ENCODE measurements around the gene ZDBF2.
"Not testable (repeated sequence)": the region's sequence is repeated elsewhere in the genome, so short reads cannot be mapped to it uniquely, and the experiment has no call there.

Gene ZDBF2

GRCh38 chr2:206274434-206275311 lies at the start of gene ZDBF2:
ZDBF2 (plus strand) TSS chr2:206274663; CDS start chr2:206281850, 7,187 bp downstream.
- no peaks in the 10 kb centered on the region for H3K36me3 ChIP-seq (ENCODE audit: insufficient read depth, insufficient read length, low read length)
- peak within 1 kb of the TSS; percentile 88 for H3K4me3 ChIP-seq (ENCODE audit: insufficient read length, low read depth)
- H3K9me3 ChIP-seq (ENCODE audit: insufficient read depth, low read length): no peaks in the 10 kb centered on the region
- H3K27me3 ChIP-seq (ENCODE audit: insufficient read depth, insufficient read length): peaks cover 11% of the 10 kb centered on the region
- DNase-seq (ENCODE audit: low read depth, low spot score): peak; percentile 57
- TF ChIP-seq ZNF274 (IDR thresholded peaks at IDR 0.05; ENCODE audit: low read depth, low read length) (no peak), YY1 (IDR thresholded peaks at IDR 0.05; ENCODE audit: insufficient read depth, insufficient read length) (no peak), SUZ12 (IDR thresholded peaks at IDR 0.05; ENCODE audit: extremely low read depth, insufficient read depth, insufficient read length) (peak; percentile 48)
- peak within 1 kb of the TSS; percentile 90 for H3K9ac ChIP-seq (ENCODE audit: insufficient read length, low read depth)
- no peaks in the 10 kb centered on the region for H3K4me1 ChIP-seq (ENCODE audit: insufficient read depth, insufficient read length)

- TF ChIP-seq YY1 (IDR thresholded peaks at IDR 0.05; ENCODE audit: insufficient read depth, insufficient read length): no peak
- no peak for TF ChIP-seq SUZ12 (IDR thresholded peaks at IDR 0.05; ENCODE audit: extremely low read depth, insufficient read depth, insufficient read length)
- TF ChIP-seq ZNF274 (IDR thresholded peaks at IDR 0.05; ENCODE audit: low read depth, low read length): no peak
- no peak for DNase-seq (ENCODE audit: low read depth, low spot score)
- peaks cover 5% of the 10 kb centered on the region; the same call in 1 of the 2 replicates for H3K9me3 ChIP-seq (ENCODE audit: insufficient read depth, low read length)
- H3K27me3 ChIP-seq (ENCODE audit: insufficient read depth, insufficient read length): no peaks in the 10 kb centered on the region
- no peak overlapping the region for H3K4me3 ChIP-seq (ENCODE audit: insufficient read length, low read depth)
- no peak overlapping the region for H3K9ac ChIP-seq (ENCODE audit: insufficient read length, low read depth)
- no peaks in the 10 kb centered on the region for H3K36me3 ChIP-seq (ENCODE audit: insufficient read depth, insufficient read length, low read length)
- H3K4me1 ChIP-seq (ENCODE audit: insufficient read depth, insufficient read length): peaks cover 2% of the 10 kb centered on the region
These were observed 48.8 kb upstream of the ZDBF2 start for GRCh38 chr2:206225435-206226232.

DNA sequence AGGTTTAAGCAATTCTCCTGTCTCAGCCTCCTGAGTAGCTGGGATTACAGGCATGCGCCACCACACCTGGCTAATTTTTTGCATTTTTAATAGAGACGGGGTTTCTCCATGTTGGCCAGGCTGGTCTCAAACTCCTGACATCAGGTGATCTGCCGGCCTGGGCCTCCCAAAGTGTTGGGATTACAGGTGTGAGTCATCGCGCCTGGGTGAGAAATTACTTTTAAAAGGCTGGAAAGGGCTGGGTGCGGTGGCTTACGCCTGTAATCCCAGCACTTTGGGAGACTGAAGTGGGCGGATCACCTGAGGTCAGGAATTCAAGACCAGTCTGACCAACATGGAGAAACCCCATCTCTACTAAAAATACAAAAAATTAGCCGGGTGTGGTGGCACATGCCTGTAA lies 45.8 kb upstream of the ZDBF2 start:
- not testable (repeated sequence) for H3K4me3 ChIP-seq (ENCODE audit: insufficient read length, low read depth); H3K27me3 ChIP-seq (ENCODE audit: insufficient read depth, insufficient read length); H3K9me3 ChIP-seq (ENCODE audit: insufficient read depth, low read length); DNase-seq (ENCODE audit: low read depth, low spot score); H3K9ac ChIP-seq (ENCODE audit: insufficient read length, low read depth); H3K36me3 ChIP-seq (ENCODE audit: insufficient read depth, insufficient read length, low read length); H3K4me1 ChIP-seq (ENCODE audit: insufficient read depth, insufficient read length)

- H3K4me3 ChIP-seq (ENCODE audit: insufficient read length, low read depth): no peak overlapping the region
- no peak overlapping the region for H3K9ac ChIP-seq (ENCODE audit: insufficient read length, low read depth)
- H3K9me3 ChIP-seq (ENCODE audit: insufficient read depth, low read length): no peaks in the 10 kb centered on the region
- H3K4me1 ChIP-seq (ENCODE audit: insufficient read depth, insufficient read length): peaks cover 3% of the 10 kb centered on the region
- no peaks in the 10 kb centered on the region for H3K36me3 ChIP-seq (ENCODE audit: insufficient read depth, insufficient read length, low read length)
- no peak for DNase-seq (ENCODE audit: low read depth, low spot score)
- H3K27me3 ChIP-seq (ENCODE audit: insufficient read depth, insufficient read length): no peaks in the 10 kb centered on the region
- TF ChIP-seq YY1 (IDR thresholded peaks at IDR 0.05; ENCODE audit: insufficient read depth, insufficient read length) (no peak), ZNF274 (IDR thresholded peaks at IDR 0.05; ENCODE audit: low read depth, low read length) (no peak), SUZ12 (IDR thresholded peaks at IDR 0.05; ENCODE audit: extremely low read depth, insufficient read depth, insufficient read length) (no peak)
These were observed 44.8 kb upstream of the ZDBF2 start for GRCh38 chr2:206229642-206230041.

DNA sequence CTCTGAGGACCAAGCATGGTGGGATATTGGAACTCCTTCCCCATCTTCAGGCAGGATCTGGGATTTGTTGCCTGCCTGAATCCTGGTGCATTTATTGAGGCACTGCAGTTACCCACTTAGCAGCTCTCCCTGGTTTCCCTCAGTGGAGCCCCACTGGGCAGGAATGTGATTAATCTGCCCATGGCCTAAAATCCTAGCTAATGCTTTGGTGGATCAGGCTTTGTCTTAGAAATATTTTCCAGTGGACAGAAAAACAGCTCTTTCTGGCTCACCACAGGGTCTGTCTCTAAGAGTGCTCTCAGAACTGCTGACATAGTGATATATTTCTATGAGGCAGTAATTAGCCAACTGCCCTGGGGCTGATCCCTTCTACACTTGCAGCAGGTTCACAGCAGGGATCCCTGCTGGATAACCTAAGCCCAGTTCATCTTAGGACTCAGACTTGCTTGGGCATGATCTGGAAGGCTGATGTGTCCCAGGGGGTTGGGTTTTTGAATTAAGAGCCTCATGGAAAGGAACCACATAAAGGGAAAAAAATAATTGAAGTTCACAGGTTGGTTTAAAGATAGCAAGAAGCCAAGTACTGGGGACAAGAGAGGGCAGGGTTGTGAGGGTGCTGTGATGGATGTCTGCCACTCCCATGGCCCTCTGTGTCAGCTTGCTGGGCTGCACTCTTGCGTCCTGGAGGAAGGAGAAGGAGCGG lies 44.3 kb upstream of the ZDBF2 start:
- H3K4me3 ChIP-seq (ENCODE audit: insufficient read length, low read depth): no peak overlapping the region

DNA sequence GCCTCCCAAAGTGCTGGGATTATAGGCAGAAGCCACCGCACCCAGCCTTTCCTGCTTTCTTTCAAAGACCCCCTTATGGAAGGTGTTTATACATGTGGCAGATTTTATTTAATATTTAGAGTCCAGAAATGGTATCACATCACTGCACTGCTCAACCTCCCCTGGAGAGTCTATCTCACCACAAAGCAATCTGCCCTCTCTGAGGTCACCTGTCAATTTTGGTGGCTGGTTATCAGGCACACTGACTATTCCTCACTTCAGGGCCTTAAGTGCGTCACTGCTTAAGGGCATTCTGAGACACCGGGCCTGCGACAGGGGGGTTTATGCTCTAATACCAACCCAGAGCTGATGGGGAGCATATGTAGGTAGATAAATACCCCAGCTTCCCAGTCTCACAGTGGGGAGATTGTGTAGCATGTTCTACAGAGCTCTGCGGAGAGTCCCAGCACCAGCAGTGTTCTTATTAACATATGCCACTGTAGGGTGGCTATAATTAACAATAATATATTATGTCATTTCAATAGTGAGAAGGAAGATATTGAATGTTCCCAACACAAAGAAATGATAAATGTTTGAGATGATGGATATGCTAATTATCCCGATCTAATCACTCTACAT lies 42.7 kb upstream of the ZDBF2 start:
- Histone ChIP-seq H3K36me3 (ENCODE audit: insufficient read depth, insufficient read length, low read length) (no peaks in the 10 kb centered on the region), H3K9me3 (ENCODE audit: insufficient read depth, low read length) (peaks cover 16% of the 10 kb centered on the region; the same call in 1 of the 2 replicates), H3K9ac (ENCODE audit: insufficient read length, low read depth) (peak overlapping the region; percentile 57), H3K4me3 (ENCODE audit: insufficient read length, low read depth) (no peak overlapping the region), H3K4me1 (ENCODE audit: insufficient read depth, insufficient read length) (peaks cover 3% of the 10 kb centered on the region), H3K27me3 (ENCODE audit: insufficient read depth, insufficient read length) (no peaks in the 10 kb centered on the region)
- no peak for TF ChIP-seq YY1 (IDR thresholded peaks at IDR 0.05; ENCODE audit: insufficient read depth, insufficient read length)
- no peak for TF ChIP-seq ZNF274 (IDR thresholded peaks at IDR 0.05; ENCODE audit: low read depth, low read length)
- no peak for TF ChIP-seq SUZ12 (IDR thresholded peaks at IDR 0.05; ENCODE audit: extremely low read depth, insufficient read depth, insufficient read length)
- DNase-seq (ENCODE audit: low read depth, low spot score): no peak

More for the DNA sequence above, 44.3 kb upstream of the ZDBF2 start:
- H3K27me3 ChIP-seq (ENCODE audit: insufficient read depth, insufficient read length): no peaks in the 10 kb centered on the region
- TF ChIP-seq SUZ12 (IDR thresholded peaks at IDR 0.05; ENCODE audit: extremely low read depth, insufficient read depth, insufficient read length): no peak
- TF ChIP-seq YY1 (IDR thresholded peaks at IDR 0.05; ENCODE audit: insufficient read depth, insufficient read length): no peak
- H3K9ac ChIP-seq (ENCODE audit: insufficient read length, low read depth): peak overlapping the region; percentile 59
- H3K9me3 ChIP-seq (ENCODE audit: insufficient read depth, low read length): peaks cover 3% of the 10 kb centered on the region; the same call in 1 of the 2 replicates
- peaks cover 3% of the 10 kb centered on the region for H3K4me1 ChIP-seq (ENCODE audit: insufficient read depth, insufficient read length)
- no peaks in the 10 kb centered on the region for H3K36me3 ChIP-seq (ENCODE audit: insufficient read depth, insufficient read length, low read length)
- peak; percentile 78 for DNase-seq (ENCODE audit: low read depth, low spot score)
